B cell (primary cell): ENCODE measurements around the gene SH3RF1. TPM values are rescaled to one million over a fixed set of nuclear protein-coding genes. Genes with fewer than 3 reads are reported as not detected.

Source experiments
- ATAC-seq: fragments of 200-7000 bp; cut with Tn5 transposase; one replicate; pipeline ENCODE4 v1.10.0; 2021; ENCODE audit warnings: low read depth, mild to moderate bottlenecking, moderate number of reproducible peaks, moderate library complexity
- CTCF ChIA-PET: fragments of 350-600 bp; sonication (Branson Sonifier 250); formaldehyde crosslinking; loops from one replicate; lab custom pipeline; 2021; ENCODE audit warnings: antibody characterized with exemption, inconsistent platforms; lab: Charles Lee
- POLR2A ChIA-PET: fragments of 350-600 bp; sonication (Branson Sonifier 250); formaldehyde crosslinking; loops from one replicate; lab custom pipeline; 2021; ENCODE audit warnings: antibody characterized with exemption; lab: Charles Lee
- DNase-seq: peaks from one replicate; pipeline ENCODE4 v3.0.0; 2013
- H2AFZ ChIP-seq: 2 replicates; pipeline ENCODE4 v1.6.1; 2012; ENCODE audit warnings: mild to moderate bottlenecking, low read depth, low read length; ENCODE audit not compliant: insufficient read depth, poor library complexity, severe bottlenecking
- H3K27ac ChIP-seq, 2 donors: 1 replicate in 1 of 2; 2 replicates in 1 of 2; pipeline ENCODE4 v1.5.1; 2012 to 2013; ENCODE audit warnings: low read length in 2 of 2, mild to moderate bottlenecking in 2 of 2, moderate library complexity in 1 of 2
- H3K27me3 ChIP-seq, 4 experiments: fragments of 200-600 bp in 1 of 4; sonication (generic) in 1 of 4; replicated peaks in 1 of 4; 1 replicate in 2 of 4; 2 replicates in 2 of 4; pipeline versions ENCODE4 v1.6.1 to v1.7.0; 2013 to 2016; ENCODE audit warnings: low read length in 3 of 4, mild to moderate bottlenecking in 2 of 4, mixed read lengths in 1 of 4, moderate library complexity in 1 of 4; ENCODE audit not compliant: insufficient read depth in 4 of 4, control insufficient read depth in 3 of 4; ENCODE audit errors: control extremely low read depth in 1 of 4
- H3K36me3 ChIP-seq, 2 experiments: replicated peaks in 1 of 2; 1 replicate in 1 of 2; 2 replicates in 1 of 2; pipeline versions ENCODE4 v1.6.1 to v1.7.1; 2013; ENCODE audit warnings: low read length in 1 of 2; ENCODE audit not compliant: insufficient read depth in 2 of 2, control insufficient read depth in 1 of 2; ENCODE audit errors: control extremely low read depth in 1 of 2, extremely low read depth in 1 of 2
- H3K4me1 ChIP-seq, 2 donors: fragments of 200-600 bp in 1 of 2; sonication (generic) in 1 of 2; 1 replicate in 1 of 2; 2 replicates in 1 of 2; pipeline versions ENCODE4 v1.5.1 to v1.6.1; 2013 to 2017; ENCODE audit warnings: low read length in 2 of 2; ENCODE audit not compliant: control insufficient read depth in 2 of 2, insufficient read depth in 2 of 2
- H3K4me2 ChIP-seq: replicated peaks from 2 replicates; pipeline ENCODE3; 2012; ENCODE audit warnings: mild to moderate bottlenecking, low read depth, low read length; ENCODE audit not compliant: poor library complexity, severe bottlenecking
- H3K4me3 ChIP-seq, 5 experiments: fragments of 200-600 bp in 1 of 5; sonication (generic) in 1 of 5; 1 replicate in 3 of 5; 2 replicates in 2 of 5; pipeline versions ENCODE4 v1.5.1 to v1.7.0; 2011 to 2016; ENCODE audit warnings: low read length in 4 of 5, mild to moderate bottlenecking in 4 of 5, low read depth in 2 of 5, control low read depth in 1 of 5, moderate library complexity in 1 of 5; ENCODE audit not compliant: insufficient read depth in 1 of 5; ENCODE audit errors: control extremely low read depth in 1 of 5, extremely low read depth in 1 of 5
- H3K79me2 ChIP-seq: fragments of 200-600 bp; sonication (generic); one replicate; pipeline ENCODE4 v1.6.0; 2016; ENCODE audit warnings: low read length; ENCODE audit not compliant: control insufficient read depth, insufficient read depth
- H3K9ac ChIP-seq: fragments of 200-600 bp; sonication (generic); 2 replicates; pipeline ENCODE4 v1.6.1; 2017; ENCODE audit warnings: mild to moderate bottlenecking, low read length, moderate library complexity
- H3K9me3 ChIP-seq, 3 donors: one replicate each; pipeline versions ENCODE4 v1.6.1 to v1.7.1; 2013; ENCODE audit warnings: low read length in 2 of 3; ENCODE audit not compliant: control insufficient read depth in 2 of 3, insufficient read depth in 1 of 3; ENCODE audit errors: control extremely low read depth in 1 of 3
- H4K20me1 ChIP-seq: 2 replicates; pipeline ENCODE4 v1.6.0; 2012; ENCODE audit warnings: mild to moderate bottlenecking, low read length; ENCODE audit not compliant: insufficient read depth, control insufficient read depth, poor library complexity, severe bottlenecking
- H3K27ac Mint-ChIP-seq: one replicate; pipeline ENCODE4 v1.8.0; 2021; ENCODE audit warnings: mixed read lengths
- H3K27me3 Mint-ChIP-seq: one replicate; pipeline ENCODE4 v1.8.0; 2021; ENCODE audit warnings: mixed read lengths
- H3K4me1 Mint-ChIP-seq: one replicate; pipeline ENCODE4 v1.8.0; 2021; ENCODE audit warnings: mixed read lengths
- H3K4me3 Mint-ChIP-seq: one replicate; pipeline ENCODE4 v1.8.0; 2021; ENCODE audit warnings: mixed read lengths
- H3K9me3 Mint-ChIP-seq: one replicate; pipeline ENCODE4 v1.8.0; 2022; ENCODE audit warnings: mixed read lengths; ENCODE audit not compliant: insufficient read depth
- CTCF ChIP-seq: fragments of 200-600 bp; IDR thresholded peaks from one replicate; pipeline ENCODE4 v1.8.0; 2022; ENCODE audit warnings: antibody characterized with exemption, mild to moderate bottlenecking
- EZH2 ChIP-seq: IDR thresholded peaks from 2 replicates; pipeline ENCODE4 v1.6.1; 2012; ENCODE audit warnings: borderline replicate concordance, low read depth, mild to moderate bottlenecking, moderate library complexity, low read length; ENCODE audit not compliant: insufficient read depth, poor library complexity, severe bottlenecking
- whole genome bisulfite sequencing: methylation state at CpG from one replicate; pipeline ENCODE4 v1.1.5; 2013; ENCODE audit warnings: missing lambda C conversion rate; ENCODE audit not compliant: insufficient coverage; 5-methylcytosine and 5-hydroxymethylcytosine counted together
- intact Hi-C: fragments of 100-400 bp; cut with micrococcal nuclease; formaldehyde crosslinking; loops from one replicate; pipeline ENCODE4 v1.10.0; 2022
- polyA plus RNA-seq: library from polyadenylated mRNA; depleted of rRNA; stranded (reverse); fragments of >200 nt; gene quantifications from 2 replicates; pipeline ENCODE4 v1.2.3, GENCODE V29; 2012
- total RNA-seq, 2 donors: library from RNA; stranded (reverse); fragments of 120-200 nt in 1 of 2; gene quantifications; 1 replicate in 1 of 2; 2 replicates in 1 of 2; pipeline versions ENCODE4 v1.2.3 to v1.2.4, GENCODE V29; 2013 to 2022

SH3RF1 gene
- total and polyA plus RNA-seq, 2 donors (not counting 1 experiment from before 2014, with no cell fraction given), result 2.0 to 5.4 TPM

GRCh38 chr4:169045862-169046584, 224.7 kb downstream of the SH3RF1 start:
- Histone ChIP-seq H2AFZ (no peak overlapping the region), H3K9ac (no peak overlapping the region), H3K4me3 (no peak overlapping the region), H3K4me1 (no peaks in the 10 kb centered on the region), H3K36me3 (no peaks in the 10 kb centered on the region), H3K9me3 (no peaks in the 10 kb centered on the region), H3K27me3 (no peaks in the 10 kb centered on the region), H4K20me1 (no peaks in the 10 kb centered on the region), H3K4me2 (no peak overlapping the region), H3K27ac (no peak overlapping the region), H3K79me2 (no peaks in the 10 kb centered on the region)
- no peak for TF ChIP-seq EZH2
- no peak for TF ChIP-seq CTCF
- POLR2A ChIA-PET, result no interaction called here
- no peak overlapping the region for H3K27ac Mint-ChIP-seq
- no peaks in the 10 kb centered on the region for H3K4me1 Mint-ChIP-seq
- intact Hi-C loops, result no loop called here
- DNase-seq (no peak), ATAC-seq (no peak)
- H3K27me3 Mint-ChIP-seq, result no peaks in the 10 kb centered on the region
- H3K9me3 Mint-ChIP-seq, result no peaks in the 10 kb centered on the region
- CTCF ChIA-PET, result no interaction called here
- H3K4me3 Mint-ChIP-seq, result no peak overlapping the region
- 90% methylated on average over 12 of the region's 15 CpGs for WGBS

GRCh38 chr4:169044714-169045447, 225.9 kb downstream of the SH3RF1 start:
- H3K79me2 ChIP-seq, result no peaks in the 10 kb centered on the region
- Mint-ChIP-seq H3K9me3 (no peaks in the 10 kb centered on the region), H3K4me1 (no peaks in the 10 kb centered on the region), H3K4me3 (no peak overlapping the region), H3K27me3 (no peaks in the 10 kb centered on the region), H3K27ac (no peak overlapping the region)
- no peaks in the 10 kb centered on the region for H4K20me1 ChIP-seq
- no peaks in the 10 kb centered on the region for H3K27me3 ChIP-seq
- no peak for DNase-seq
- intact Hi-C loops, result no loop called here
- no peaks in the 10 kb centered on the region for H3K9me3 ChIP-seq
- no peak overlapping the region for H2AFZ ChIP-seq
- TF ChIP-seq CTCF (no peak), EZH2 (no peak)
- no peak overlapping the region for H3K4me3 ChIP-seq
- no peaks in the 10 kb centered on the region for H3K36me3 ChIP-seq
- ChIA-PET CTCF (interaction anchor here (1.0 kb wide), 1 partner anchor 19 kb away, joined by 3 read pairs; no protein-coding TSS in a partner anchor), POLR2A (no interaction called here)
- no peak overlapping the region for H3K4me2 ChIP-seq
- H3K4me1 ChIP-seq, result no peaks in the 10 kb centered on the region
- WGBS, result 84% methylated on average over 5 of the region's 5 CpGs
- H3K9ac ChIP-seq, result no peak overlapping the region
- no peak for ATAC-seq
- H3K27ac ChIP-seq, result no peak overlapping the region
